NOMO-1 treated with dmso at 0.1 percent for 144 hours (cell line): ENCODE data around the gene FZD2.

Source experiments
- DNase-seq: peaks from one replicate; lab custom pipeline; 2025; ENCODE audit not compliant: unreplicated experiment; lab: John Stamatoyannopoulos, UW

FZD2 gene

DNA sequence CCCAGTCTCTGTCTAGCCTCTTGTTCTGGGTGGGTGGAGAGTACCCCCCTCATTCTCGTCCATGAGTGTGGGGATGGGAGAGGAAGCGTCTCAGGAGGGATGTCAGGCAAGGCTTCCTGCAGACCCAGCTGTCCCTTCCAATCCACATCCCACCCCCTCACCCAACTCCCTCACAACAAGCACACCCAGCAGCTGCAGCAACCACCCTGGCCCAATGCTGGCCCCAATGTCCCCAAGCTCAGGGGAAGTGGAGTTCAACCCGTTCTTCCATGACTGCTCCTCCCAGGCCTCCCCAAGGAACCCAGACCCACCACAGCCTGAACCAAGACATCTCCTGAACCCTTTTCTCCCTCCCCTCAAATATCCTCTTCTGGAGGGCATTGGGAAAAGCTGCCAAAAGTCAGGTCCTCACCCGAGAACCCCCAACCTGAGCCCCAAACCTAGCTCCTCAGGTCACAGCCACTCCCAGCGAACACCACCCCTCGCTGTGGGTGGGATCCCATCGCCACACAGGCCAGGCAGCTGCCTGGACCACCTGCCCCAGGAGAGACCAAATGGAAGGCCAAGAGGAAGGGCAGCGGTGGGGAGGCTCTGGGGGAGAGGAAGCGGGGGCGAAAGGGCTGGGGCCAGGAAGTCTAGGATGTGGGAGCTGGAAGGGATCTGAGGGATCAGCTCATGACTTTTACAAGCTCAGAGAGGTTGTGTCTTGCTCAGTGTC, 47.6 kb downstream of the FZD2 start:
- DNase-seq, result no peak

GRCh38 chr17:44606658-44607057, 49.4 kb downstream of the FZD2 start:
- DNase-seq, result no peak

GRCh38 chr17:44607836-44608690, 50.8 kb downstream of the FZD2 start:
- no peak for DNase-seq

DNA sequence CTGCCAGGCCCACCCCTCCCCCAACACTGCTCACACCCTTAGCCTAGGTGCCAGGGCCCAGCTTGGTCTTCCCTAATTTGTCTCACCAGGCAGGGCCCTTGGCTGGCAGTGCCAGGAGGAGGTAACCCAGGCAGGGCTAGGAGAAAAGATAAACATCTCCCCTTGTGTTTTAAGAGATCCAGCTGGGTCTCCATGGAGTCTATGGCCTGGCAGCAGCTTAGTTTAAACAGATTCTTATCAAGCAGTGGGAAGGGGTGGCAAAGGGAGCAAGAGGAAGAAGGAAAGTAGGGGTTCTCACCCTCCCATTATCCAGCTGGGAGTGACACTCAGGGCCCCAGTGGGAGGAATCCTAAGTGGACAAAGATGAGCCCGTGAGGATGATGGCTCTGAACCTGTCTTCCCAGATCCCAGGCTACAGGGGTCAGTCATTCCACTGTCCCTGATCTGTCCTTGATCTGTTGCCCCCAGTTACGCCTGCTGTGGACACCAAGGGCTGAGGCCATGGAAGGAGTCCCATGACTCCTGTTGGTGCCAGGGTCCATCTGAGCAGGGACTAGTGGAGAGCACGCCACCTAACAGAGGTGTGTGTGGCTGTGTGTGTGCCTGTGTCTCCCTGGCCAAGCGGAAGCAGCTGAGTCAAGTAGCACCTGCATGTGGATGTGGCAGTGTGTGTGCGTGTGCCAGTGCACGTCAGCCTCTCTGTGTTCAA, 51.6 kb downstream of the FZD2 start:
- DNase-seq, result no peak

DNA sequence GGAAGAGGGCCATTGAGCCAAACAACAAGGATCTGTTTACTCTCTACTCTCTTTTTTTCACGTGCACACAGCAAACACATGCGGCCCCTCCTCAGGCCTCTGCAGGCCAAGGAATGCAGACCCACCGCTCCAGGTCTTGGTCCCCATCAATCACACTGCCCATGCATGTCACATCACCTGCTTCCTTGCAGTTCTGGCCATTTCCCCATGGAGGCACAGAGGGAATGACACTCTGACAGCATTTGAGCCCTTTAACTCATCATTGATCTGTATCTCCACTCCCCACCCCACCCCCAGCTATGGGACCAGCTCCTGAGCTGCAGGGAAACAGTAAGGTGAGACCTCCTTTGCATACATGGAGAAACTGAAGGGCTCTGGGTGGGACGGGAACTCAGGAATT, 53.0 kb downstream of the FZD2 start:
- DNase-seq, result no peak
